ENCODE data around the gene RHBDL1.

DNA sequence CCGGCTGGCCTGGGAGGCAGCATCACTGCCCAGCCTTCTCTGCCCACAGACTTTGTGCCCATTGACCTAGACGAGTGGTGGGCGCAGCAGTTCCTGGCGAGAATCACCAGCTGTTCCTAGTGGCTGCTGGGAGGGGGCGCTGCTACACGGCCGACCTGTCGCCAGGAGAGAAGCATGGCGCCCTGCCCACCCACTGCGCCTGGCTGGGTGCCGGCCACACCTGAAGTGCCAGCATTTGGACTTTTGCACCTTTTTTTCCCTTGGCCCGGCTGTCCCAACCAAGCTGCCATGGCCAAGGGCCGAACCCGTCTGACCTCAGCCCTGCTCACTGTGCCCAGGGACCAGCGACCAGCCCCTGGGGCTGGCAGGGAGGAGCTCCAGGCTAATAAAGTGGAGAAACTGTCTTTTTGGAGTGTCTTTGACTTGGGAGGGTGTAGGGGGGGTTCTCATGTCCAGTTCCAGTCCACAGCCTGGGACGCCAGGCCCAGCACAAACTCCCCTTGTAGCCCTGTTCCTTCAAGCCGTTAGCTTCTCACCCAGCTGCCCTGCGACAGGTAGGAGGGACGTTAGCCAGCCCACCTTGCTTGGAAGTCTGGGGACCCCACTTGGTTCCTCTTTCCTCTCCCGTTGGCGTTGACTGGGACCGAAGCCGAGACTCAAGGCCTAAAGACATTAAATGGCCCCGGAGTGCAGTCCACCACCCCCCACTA is 27.2 kb upstream of the RHBDL1 start:
- TF ChIP-seq EGR1 (IDR thresholded peaks at IDR 0.05; ENCODE audit: low read depth in 2 of 2) (no peak), YY1 (IDR thresholded peaks at IDR 0.05) (peak; percentile 83), JUND (IDR thresholded peaks at IDR 0.05) (peak in 1 of 2 donors; percentile 70), RAD21 (IDR thresholded peaks at IDR 0.05) (peak in 1 of 2 donors; percentile 63), HNF4G (IDR thresholded peaks at IDR 0.05) (peak; percentile 62), SP1 (IDR thresholded peaks at IDR 0.05) (peak; percentile 93), GABPA (IDR thresholded peaks at IDR 0.05 in 1 of 2, conservative IDR thresholded peaks at IDR 0.05 in 1 of 2) (peak in 1 of 2 donors; percentile 55), FOXA2 (IDR thresholded peaks at IDR 0.05) (no peak), HNF4A (conservative IDR thresholded peaks at IDR 0.05) (peak; percentile 91 to 94)
- TF ChIP-seq, protein P1, sequence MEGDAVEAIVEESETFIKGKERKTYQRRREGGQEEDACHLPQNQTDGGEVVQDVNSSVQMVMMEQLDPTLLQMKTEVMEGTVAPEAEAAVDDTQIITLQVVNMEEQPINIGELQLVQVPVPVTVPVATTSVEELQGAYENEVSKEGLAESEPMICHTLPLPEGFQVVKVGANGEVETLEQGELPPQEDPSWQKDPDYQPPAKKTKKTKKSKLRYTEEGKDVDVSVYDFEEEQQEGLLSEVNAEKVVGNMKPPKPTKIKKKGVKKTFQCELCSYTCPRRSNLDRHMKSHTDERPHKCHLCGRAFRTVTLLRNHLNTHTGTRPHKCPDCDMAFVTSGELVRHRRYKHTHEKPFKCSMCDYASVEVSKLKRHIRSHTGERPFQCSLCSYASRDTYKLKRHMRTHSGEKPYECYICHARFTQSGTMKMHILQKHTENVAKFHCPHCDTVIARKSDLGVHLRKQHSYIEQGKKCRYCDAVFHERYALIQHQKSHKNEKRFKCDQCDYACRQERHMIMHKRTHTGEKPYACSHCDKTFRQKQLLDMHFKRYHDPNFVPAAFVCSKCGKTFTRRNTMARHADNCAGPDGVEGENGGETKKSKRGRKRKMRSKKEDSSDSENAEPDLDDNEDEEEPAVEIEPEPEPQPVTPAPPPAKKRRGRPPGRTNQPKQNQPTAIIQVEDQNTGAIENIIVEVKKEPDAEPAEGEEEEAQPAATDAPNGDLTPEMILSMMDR (IDR thresholded peaks at IDR 0.05; ENCODE audit: low read depth, low read length, missing input control) = peak; percentile 58
- TF ChIP-seq, protein P2, sequence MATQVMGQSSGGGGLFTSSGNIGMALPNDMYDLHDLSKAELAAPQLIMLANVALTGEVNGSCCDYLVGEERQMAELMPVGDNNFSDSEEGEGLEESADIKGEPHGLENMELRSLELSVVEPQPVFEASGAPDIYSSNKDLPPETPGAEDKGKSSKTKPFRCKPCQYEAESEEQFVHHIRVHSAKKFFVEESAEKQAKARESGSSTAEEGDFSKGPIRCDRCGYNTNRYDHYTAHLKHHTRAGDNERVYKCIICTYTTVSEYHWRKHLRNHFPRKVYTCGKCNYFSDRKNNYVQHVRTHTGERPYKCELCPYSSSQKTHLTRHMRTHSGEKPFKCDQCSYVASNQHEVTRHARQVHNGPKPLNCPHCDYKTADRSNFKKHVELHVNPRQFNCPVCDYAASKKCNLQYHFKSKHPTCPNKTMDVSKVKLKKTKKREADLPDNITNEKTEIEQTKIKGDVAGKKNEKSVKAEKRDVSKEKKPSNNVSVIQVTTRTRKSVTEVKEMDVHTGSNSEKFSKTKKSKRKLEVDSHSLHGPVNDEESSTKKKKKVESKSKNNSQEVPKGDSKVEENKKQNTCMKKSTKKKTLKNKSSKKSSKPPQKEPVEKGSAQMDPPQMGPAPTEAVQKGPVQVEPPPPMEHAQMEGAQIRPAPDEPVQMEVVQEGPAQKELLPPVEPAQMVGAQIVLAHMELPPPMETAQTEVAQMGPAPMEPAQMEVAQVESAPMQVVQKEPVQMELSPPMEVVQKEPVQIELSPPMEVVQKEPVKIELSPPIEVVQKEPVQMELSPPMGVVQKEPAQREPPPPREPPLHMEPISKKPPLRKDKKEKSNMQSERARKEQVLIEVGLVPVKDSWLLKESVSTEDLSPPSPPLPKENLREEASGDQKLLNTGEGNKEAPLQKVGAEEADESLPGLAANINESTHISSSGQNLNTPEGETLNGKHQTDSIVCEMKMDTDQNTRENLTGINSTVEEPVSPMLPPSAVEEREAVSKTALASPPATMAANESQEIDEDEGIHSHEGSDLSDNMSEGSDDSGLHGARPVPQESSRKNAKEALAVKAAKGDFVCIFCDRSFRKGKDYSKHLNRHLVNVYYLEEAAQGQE (IDR thresholded peaks at IDR 0.05) = peak; percentile 63
- TF ChIP-seq, protein P3, sequence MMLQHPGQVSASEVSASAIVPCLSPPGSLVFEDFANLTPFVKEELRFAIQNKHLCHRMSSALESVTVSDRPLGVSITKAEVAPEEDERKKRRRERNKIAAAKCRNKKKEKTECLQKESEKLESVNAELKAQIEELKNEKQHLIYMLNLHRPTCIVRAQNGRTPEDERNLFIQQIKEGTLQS (IDR thresholded peaks at IDR 0.05) = no peak

All from liver (tissue), 3 donors.